Liver (tissue), 3 donors: ENCODE results near the gene PPARA.

Experiments used
- CTCF ChIP-seq: fragments of 150-350 bp; IDR thresholded peaks from 2 replicates; pipeline ENCODE4 v1.5.1; 2017; ENCODE audit warnings: improper control_type of control experiment, low read depth, low read length; ENCODE audit not compliant: missing input control
- GABPA ChIP-seq, 2 donors: IDR thresholded peaks in 1 of 2; conservative IDR thresholded peaks in 1 of 2; 2 replicates each; pipeline ENCODE4 v1.6.1; 2016; ENCODE audit warnings: antibody characterized with exemption in 2 of 2, mild to moderate bottlenecking in 1 of 2, moderate library complexity in 1 of 2
- HNF4G ChIP-seq: IDR thresholded peaks from 2 replicates; pipeline ENCODE4 v1.6.1; 2016; ENCODE audit warnings: antibody characterized with exemption
- JUND ChIP-seq, 2 donors: IDR thresholded peaks; 2 replicates each; pipeline ENCODE4 v1.6.1; 2016; ENCODE audit warnings: antibody characterized with exemption in 2 of 2
- RAD21 ChIP-seq, 2 donors: IDR thresholded peaks; 2 replicates each; pipeline ENCODE4 v1.6.1; 2016; ENCODE audit warnings: antibody characterized with exemption in 2 of 2, mild to moderate bottlenecking in 2 of 2
- REST ChIP-seq: IDR thresholded peaks from 2 replicates; pipeline ENCODE4 v1.6.1; 2016; ENCODE audit warnings: antibody characterized with exemption, mild to moderate bottlenecking
- SP1 ChIP-seq: IDR thresholded peaks from 2 replicates; pipeline ENCODE4 v1.6.1; 2018; ENCODE audit warnings: antibody characterized with exemption, mild to moderate bottlenecking
- TAF1 ChIP-seq: conservative IDR thresholded peaks from 2 replicates; pipeline ENCODE4 v1.6.1; 2016; ENCODE audit warnings: antibody characterized with exemption, mild to moderate bottlenecking
- YY1 ChIP-seq: IDR thresholded peaks from 2 replicates; pipeline ENCODE4 v1.6.1; 2016; ENCODE audit warnings: antibody characterized with exemption, mild to moderate bottlenecking
- TF ChIP-seq, protein P1 (sequence below): IDR thresholded peaks from 2 replicates; pipeline ENCODE4 v1.6.1; 2016; ENCODE audit warnings: antibody characterized with exemption
- TF ChIP-seq, protein P2 (sequence below): IDR thresholded peaks from 2 replicates; pipeline ENCODE4 v1.6.1; 2016; ENCODE audit warnings: antibody characterized with exemption
- TF ChIP-seq, protein P3 (sequence below): IDR thresholded peaks from 2 replicates; pipeline ENCODE4 v1.6.1; 2016; ENCODE audit warnings: antibody characterized with exemption
- donor health status: healthy.
- donor health status: healthy.

DNA sequence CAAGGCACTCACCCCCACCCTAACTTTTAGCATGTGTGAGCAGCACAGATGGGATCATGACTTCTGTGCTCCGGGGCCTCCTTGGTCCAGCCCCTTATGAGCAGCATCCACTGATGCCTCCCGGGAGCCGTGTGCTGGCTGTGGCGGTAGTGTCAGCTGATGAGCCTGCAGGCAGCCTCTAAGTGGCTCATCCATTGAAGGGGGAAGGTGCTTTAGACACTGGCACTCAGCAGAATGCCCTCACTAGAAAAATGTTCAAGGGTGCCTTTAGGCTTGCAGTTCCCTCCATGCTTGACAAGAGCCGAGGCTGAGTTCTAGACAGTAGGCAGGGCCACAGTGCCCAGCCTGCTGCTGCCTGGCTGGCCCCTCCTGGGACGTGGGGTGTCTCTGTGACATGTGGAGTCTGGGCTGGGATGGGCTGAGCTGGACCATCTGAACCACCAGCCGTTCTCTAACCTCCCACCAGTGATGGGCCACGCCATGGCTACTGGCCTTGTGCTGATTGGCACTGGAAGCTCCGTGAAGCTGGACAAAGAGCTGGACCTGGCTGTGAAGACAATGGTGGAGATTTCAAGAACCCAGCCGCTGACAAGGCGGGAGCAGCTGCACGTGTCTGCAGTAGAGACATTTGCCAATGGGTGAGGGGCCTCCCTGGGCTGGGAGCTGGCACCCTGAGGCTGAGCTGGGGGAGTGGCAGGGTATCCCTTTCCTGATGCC lies 123.3 kb downstream of the PPARA start:
- no peak for TF ChIP-seq REST
- TF ChIP-seq CTCF, result no peak
- TF ChIP-seq, protein P1, sequence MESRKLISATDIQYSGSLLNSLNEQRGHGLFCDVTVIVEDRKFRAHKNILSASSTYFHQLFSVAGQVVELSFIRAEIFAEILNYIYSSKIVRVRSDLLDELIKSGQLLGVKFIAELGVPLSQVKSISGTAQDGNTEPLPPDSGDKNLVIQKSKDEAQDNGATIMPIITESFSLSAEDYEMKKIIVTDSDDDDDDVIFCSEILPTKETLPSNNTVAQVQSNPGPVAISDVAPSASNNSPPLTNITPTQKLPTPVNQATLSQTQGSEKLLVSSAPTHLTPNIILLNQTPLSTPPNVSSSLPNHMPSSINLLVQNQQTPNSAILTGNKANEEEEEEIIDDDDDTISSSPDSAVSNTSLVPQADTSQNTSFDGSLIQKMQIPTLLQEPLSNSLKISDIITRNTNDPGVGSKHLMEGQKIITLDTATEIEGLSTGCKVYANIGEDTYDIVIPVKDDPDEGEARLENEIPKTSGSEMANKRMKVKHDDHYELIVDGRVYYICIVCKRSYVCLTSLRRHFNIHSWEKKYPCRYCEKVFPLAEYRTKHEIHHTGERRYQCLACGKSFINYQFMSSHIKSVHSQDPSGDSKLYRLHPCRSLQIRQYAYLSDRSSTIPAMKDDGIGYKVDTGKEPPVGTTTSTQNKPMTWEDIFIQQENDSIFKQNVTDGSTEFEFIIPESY, result no peak
- TF ChIP-seq, protein P2, sequence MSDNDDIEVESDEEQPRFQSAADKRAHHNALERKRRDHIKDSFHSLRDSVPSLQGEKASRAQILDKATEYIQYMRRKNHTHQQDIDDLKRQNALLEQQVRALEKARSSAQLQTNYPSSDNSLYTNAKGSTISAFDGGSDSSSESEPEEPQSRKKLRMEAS, result no peak
- TF ChIP-seq GABPA (IDR thresholded peaks at IDR 0.05 in 1 of 2, conservative IDR thresholded peaks at IDR 0.05 in 1 of 2), result no peak
- TF ChIP-seq, protein P3, sequence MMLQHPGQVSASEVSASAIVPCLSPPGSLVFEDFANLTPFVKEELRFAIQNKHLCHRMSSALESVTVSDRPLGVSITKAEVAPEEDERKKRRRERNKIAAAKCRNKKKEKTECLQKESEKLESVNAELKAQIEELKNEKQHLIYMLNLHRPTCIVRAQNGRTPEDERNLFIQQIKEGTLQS, result no peak
- no peak for TF ChIP-seq RAD21 (IDR thresholded peaks at IDR 0.05)
- no peak for TF ChIP-seq HNF4G
- no peak for TF ChIP-seq JUND (IDR thresholded peaks at IDR 0.05)
- TF ChIP-seq SP1, result no peak
- TF ChIP-seq TAF1, result no peak
- TF ChIP-seq YY1, result no peak
